GM18867 (cell line): ENCODE data around the gene ZBTB16.

Experiments used
- ATAC-seq: cut with Tn5 transposase; IDR thresholded peaks from one replicate; pipeline ENCODE4 v1.9.1; 2021; ENCODE audit warnings: mild to moderate bottlenecking, moderate library complexity; ENCODE audit not compliant: unreplicated experiment

The ZBTB16 gene

GRCh38 chr11:114081641-114082414 lies 22.3 kb downstream of the ZBTB16 start:
- ATAC-seq: no peak

GRCh38 chr11:114082415-114082748 lies 22.9 kb downstream of the ZBTB16 start:
- no peak for ATAC-seq

GRCh38 chr11:114082767-114083181 lies 23.3 kb downstream of the ZBTB16 start:
- ATAC-seq: no peak

- ATAC-seq: no peak
Measured at GRCh38 chr11:114083391-114084252, 24.1 kb downstream of the ZBTB16 start.

GRCh38 chr11:114084414-114084813 lies 24.9 kb downstream of the ZBTB16 start:
- ATAC-seq: no peak

GRCh38 chr11:114085965-114086793 lies 26.7 kb downstream of the ZBTB16 start:
- no peak for ATAC-seq

GRCh38 chr11:114087025-114087424 lies 27.5 kb downstream of the ZBTB16 start:
- no peak for ATAC-seq

GRCh38 chr11:114088216-114088615 lies 28.7 kb downstream of the ZBTB16 start:
- ATAC-seq: no peak

GRCh38 chr11:114088836-114089235 lies 29.3 kb downstream of the ZBTB16 start:
- no peak for ATAC-seq

GRCh38 chr11:114089748-114090147 lies 30.2 kb downstream of the ZBTB16 start:
- no peak for ATAC-seq

GRCh38 chr11:114090225-114090910 lies 30.9 kb downstream of the ZBTB16 start:
- no peak for ATAC-seq

GRCh38 chr11:114090976-114091375 lies 31.5 kb downstream of the ZBTB16 start:
- ATAC-seq: no peak

GRCh38 chr11:114091516-114092397 lies 32.2 kb downstream of the ZBTB16 start:
- ATAC-seq: no peak

- ATAC-seq: no peak
Measured at GRCh38 chr11:114092478-114092877, 33.0 kb downstream of the ZBTB16 start.

- ATAC-seq: no peak
Measured at GRCh38 chr11:114092953-114093352, 33.4 kb downstream of the ZBTB16 start.

GRCh38 chr11:114094516-114094915 lies 35.0 kb downstream of the ZBTB16 start:
- ATAC-seq: no peak

GRCh38 chr11:114095899-114096298 lies 36.4 kb downstream of the ZBTB16 start:
- ATAC-seq: no peak

GRCh38 chr11:114097832-114098231 lies 38.3 kb downstream of the ZBTB16 start:
- no peak for ATAC-seq

GRCh38 chr11:114098927-114099326 lies 39.4 kb downstream of the ZBTB16 start:
- no peak for ATAC-seq
